Osteocyte (in vitro differentiated cells): ENCODE measurements around the gene SENP3. TPM values are rescaled to one million over a fixed set of nuclear protein-coding genes. Genes with fewer than 3 reads are reported as not detected.
A peak's percentile ranks its signal among the peaks of the same experiment; 100 is the strongest.
"Not testable (repeated sequence)": the region's sequence is repeated elsewhere in the genome, so short reads cannot be mapped to it uniquely, and the experiment has no call there.

Experiments used
- DNase-seq: peaks from one replicate; pipeline ENCODE4 v3.0.0; 2021; ENCODE audit warnings: mixed read lengths; ENCODE audit not compliant: unreplicated experiment; ENCODE audit errors: extremely low spot score
- H3K27ac Mint-ChIP-seq: one replicate; pipeline ENCODE4 v1.8.0; 2021; ENCODE audit warnings: mild to moderate bottlenecking, mixed read lengths; ENCODE audit not compliant: unreplicated experiment
- H3K27me3 Mint-ChIP-seq: one replicate; pipeline ENCODE4 v1.8.0; 2021; ENCODE audit warnings: mixed read lengths; ENCODE audit not compliant: unreplicated experiment
- H3K36me3 Mint-ChIP-seq: one replicate; pipeline ENCODE4 v1.8.0; 2021; ENCODE audit warnings: mixed read lengths; ENCODE audit not compliant: unreplicated experiment
- H3K4me1 Mint-ChIP-seq: one replicate; pipeline ENCODE4 v1.8.0; 2021; ENCODE audit warnings: mixed read lengths; ENCODE audit not compliant: unreplicated experiment
- H3K4me3 Mint-ChIP-seq: one replicate; pipeline ENCODE4 v1.8.0; 2021; ENCODE audit warnings: mild to moderate bottlenecking, moderate library complexity, mixed read lengths; ENCODE audit not compliant: unreplicated experiment
- H3K9me3 Mint-ChIP-seq: one replicate; pipeline ENCODE4 v1.8.0; 2021; ENCODE audit warnings: mixed read lengths; ENCODE audit not compliant: unreplicated experiment
- total RNA-seq: library from RNA; stranded (reverse); gene quantifications from 2 replicates; pipeline ENCODE4 v1.2.1, GENCODE V29; 2021
- TF ChIP-seq, protein P1 (sequence below): fragments of 200-600 bp; sonication (generic); IDR thresholded peaks from 2 replicates; pipeline ENCODE4 v1.5.0; 2021; ENCODE audit warnings: antibody characterized with exemption, mild to moderate bottlenecking, moderate library complexity

The SENP3 gene
- total RNA-seq, 1 donor from 2014 or later: 52.5 TPM

DNA sequence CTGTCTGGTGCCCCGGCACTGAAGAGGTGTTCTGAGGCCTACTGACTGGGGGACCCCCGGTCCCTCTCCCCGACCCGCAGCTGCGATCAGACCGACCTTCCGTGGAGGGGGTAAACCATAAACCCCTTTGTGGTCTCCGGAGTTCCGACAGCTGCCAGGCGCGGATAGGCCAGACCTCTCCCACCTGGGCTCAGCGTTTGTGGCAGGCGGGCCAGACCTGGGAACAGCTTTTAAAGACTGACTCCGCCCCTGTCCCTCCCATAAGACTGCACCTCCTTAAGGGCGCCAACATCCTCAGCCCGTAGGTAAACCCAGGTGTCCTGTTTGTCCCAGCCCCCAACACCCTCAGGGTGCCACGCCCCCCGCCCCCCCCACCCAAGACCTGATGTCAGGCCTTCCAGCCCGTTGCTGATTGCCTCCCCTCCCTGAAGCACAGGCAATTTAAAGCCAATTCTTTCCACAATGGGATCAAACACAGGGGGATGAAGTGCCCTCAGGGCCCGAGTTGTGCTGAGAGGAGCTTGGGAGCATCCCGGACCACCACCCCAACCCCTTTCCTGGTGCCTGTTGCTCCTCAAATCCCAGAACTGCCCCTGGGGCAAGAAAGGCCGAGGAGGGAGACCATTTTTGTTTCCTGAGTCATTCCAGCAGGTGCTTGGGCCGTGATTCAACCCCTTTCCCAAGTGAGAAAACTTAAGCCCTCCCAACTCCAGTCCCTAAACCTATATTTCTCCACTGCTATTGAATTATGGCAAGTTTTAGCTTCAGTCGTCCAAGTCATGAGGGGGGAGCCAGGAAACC is 28.4 kb downstream of the SENP3 start, which contains the start of gene SOX15:
TSS of gene SOX15 (minus strand) at position 204 of the 801 bp plus-strand sequence. CDS start 418 bp downstream, outside the sequence.
- TF ChIP-seq, protein P1, sequence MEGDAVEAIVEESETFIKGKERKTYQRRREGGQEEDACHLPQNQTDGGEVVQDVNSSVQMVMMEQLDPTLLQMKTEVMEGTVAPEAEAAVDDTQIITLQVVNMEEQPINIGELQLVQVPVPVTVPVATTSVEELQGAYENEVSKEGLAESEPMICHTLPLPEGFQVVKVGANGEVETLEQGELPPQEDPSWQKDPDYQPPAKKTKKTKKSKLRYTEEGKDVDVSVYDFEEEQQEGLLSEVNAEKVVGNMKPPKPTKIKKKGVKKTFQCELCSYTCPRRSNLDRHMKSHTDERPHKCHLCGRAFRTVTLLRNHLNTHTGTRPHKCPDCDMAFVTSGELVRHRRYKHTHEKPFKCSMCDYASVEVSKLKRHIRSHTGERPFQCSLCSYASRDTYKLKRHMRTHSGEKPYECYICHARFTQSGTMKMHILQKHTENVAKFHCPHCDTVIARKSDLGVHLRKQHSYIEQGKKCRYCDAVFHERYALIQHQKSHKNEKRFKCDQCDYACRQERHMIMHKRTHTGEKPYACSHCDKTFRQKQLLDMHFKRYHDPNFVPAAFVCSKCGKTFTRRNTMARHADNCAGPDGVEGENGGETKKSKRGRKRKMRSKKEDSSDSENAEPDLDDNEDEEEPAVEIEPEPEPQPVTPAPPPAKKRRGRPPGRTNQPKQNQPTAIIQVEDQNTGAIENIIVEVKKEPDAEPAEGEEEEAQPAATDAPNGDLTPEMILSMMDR: no peak
- H3K4me3 Mint-ChIP-seq: no peak within 1 kb of the TSS
- H3K27ac Mint-ChIP-seq: peak within 1 kb of the TSS; percentile 83
- no peak for DNase-seq
- no peaks in the 10 kb centered on the region for H3K9me3 Mint-ChIP-seq
- peaks cover 28% of the 10 kb centered on the region for H3K36me3 Mint-ChIP-seq
- H3K4me1 Mint-ChIP-seq: peaks cover 27% of the 10 kb centered on the region
- no peaks in the 10 kb centered on the region for H3K27me3 Mint-ChIP-seq

GRCh38 chr17:7590743-7591142 is 29.0 kb downstream of the SENP3 start:
- TF ChIP-seq, protein P1: no peak
- H3K9me3 Mint-ChIP-seq: no peaks in the 10 kb centered on the region
- no peak for DNase-seq
- no peak overlapping the region for H3K4me3 Mint-ChIP-seq
- peak overlapping the region; percentile 83 for H3K27ac Mint-ChIP-seq
- no peaks in the 10 kb centered on the region for H3K27me3 Mint-ChIP-seq
- peaks cover 34% of the 10 kb centered on the region for H3K36me3 Mint-ChIP-seq
- H3K4me1 Mint-ChIP-seq: peaks cover 25% of the 10 kb centered on the region

DNA sequence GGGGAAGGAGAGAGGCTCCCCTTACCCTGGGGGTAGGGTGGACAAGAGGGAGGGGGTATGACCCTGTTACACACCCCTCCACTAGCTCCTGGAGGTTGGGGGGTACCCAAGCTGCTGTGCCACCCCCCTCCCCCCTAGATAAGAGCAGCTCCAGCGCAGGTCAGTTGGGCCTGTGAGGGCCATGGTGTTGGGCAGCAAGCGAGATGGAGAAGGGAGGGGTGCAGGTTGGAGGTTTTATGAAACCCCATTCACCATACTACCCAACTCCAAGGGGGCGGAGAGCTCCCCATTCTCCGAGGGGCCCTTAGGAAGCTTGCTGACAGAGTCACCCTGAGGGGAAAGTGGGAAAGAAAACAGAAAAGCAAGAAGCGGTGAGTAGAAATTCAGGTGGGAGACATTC is 29.9 kb downstream of the SENP3 start:
- peaks cover 36% of the 10 kb centered on the region for H3K36me3 Mint-ChIP-seq
- DNase-seq: no peak
- H3K9me3 Mint-ChIP-seq: no peaks in the 10 kb centered on the region
- TF ChIP-seq, protein P1: no peak
- H3K27ac Mint-ChIP-seq: peak overlapping the region; percentile 71
- no peak overlapping the region for H3K4me3 Mint-ChIP-seq
- peaks cover 25% of the 10 kb centered on the region for H3K4me1 Mint-ChIP-seq
- no peaks in the 10 kb centered on the region for H3K27me3 Mint-ChIP-seq

DNA sequence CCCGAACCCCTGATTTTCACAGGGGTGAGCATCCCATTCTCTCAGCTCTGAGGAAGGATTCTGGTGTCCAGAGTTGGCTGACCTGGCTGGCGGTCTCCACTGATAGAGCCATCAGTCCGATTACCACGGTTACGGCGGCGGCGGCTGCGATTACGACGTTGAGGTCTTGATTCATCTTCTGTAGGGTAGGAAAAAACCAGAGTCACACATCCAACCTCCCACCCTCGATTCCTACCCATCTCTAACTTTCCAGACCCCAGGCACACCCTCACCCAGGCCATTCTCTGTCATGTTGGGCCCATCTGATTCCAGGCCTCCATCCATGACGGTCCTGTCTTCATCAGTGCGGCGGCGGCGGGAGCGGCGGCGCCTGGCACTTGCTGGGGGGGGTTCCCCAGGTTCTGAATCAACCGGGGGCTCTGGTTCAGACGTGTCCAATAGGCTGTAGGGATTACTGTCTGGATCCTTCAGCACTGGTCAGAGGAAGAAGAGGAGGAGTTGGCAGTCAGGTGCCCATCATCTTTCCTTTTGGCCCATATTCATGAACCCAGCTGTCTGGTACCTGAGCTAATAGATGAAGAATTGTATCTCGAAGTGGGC is 30.8 kb downstream of the SENP3 start:
- Mint-ChIP-seq H3K36me3 (peaks cover 39% of the 10 kb centered on the region), H3K27me3 (no peaks in the 10 kb centered on the region), H3K27ac (no peak overlapping the region), H3K4me3 (no peak overlapping the region), H3K9me3 (no peaks in the 10 kb centered on the region), H3K4me1 (peaks cover 20% of the 10 kb centered on the region)
- no peak for DNase-seq
- TF ChIP-seq, protein P1: no peak

- Mint-ChIP-seq H3K36me3 (peaks cover 38% of the 10 kb centered on the region), H3K27me3 (no peaks in the 10 kb centered on the region), H3K4me3 (no peak overlapping the region), H3K27ac (no peak overlapping the region), H3K9me3 (no peaks in the 10 kb centered on the region), H3K4me1 (peaks cover 14% of the 10 kb centered on the region)
- TF ChIP-seq, protein P1: no peak
- DNase-seq: no peak
Measured at GRCh38 chr17:7593296-7593695, 31.6 kb downstream of the SENP3 start.

- H3K27ac Mint-ChIP-seq, H3K27me3 Mint-ChIP-seq, H3K4me3 Mint-ChIP-seq, H3K9me3 Mint-ChIP-seq, DNase-seq, H3K4me1 Mint-ChIP-seq: not testable (repeated sequence)
- H3K36me3 Mint-ChIP-seq: peaks cover 52% of the 10 kb centered on the region
Measured at GRCh38 chr17:7597561-7597960, 35.8 kb downstream of the SENP3 start.
